Stomach smooth muscle (tissue), 2 donors: ENCODE data around the gene CCNB1IP1.
"Not testable (repeated sequence)": the region's sequence is repeated elsewhere in the genome, so short reads cannot be mapped to it uniquely, and the experiment has no call there.

Source experiments
- H3K27ac ChIP-seq: one replicate; pipeline ENCODE4 v1.7.0; 2013; ENCODE audit warnings: mild to moderate bottlenecking, low read length, inconsistent platforms
- H3K27me3 ChIP-seq, 2 donors: one replicate each; pipeline ENCODE4 v1.7.0; 2013; ENCODE audit warnings: low read length in 2 of 2; ENCODE audit not compliant: insufficient read depth in 2 of 2, control insufficient read depth in 1 of 2
- H3K36me3 ChIP-seq, 2 donors: one replicate each; pipeline ENCODE4 v1.7.0; 2013; ENCODE audit warnings: low read length in 2 of 2; ENCODE audit not compliant: control insufficient read depth in 2 of 2, insufficient read depth in 2 of 2
- H3K4me1 ChIP-seq: one replicate; pipeline ENCODE4 v1.7.0; 2013; ENCODE audit warnings: low read length; ENCODE audit not compliant: control insufficient read depth, insufficient read depth
- H3K4me3 ChIP-seq, 2 donors: one replicate each; pipeline ENCODE4 v1.7.0; 2013; ENCODE audit warnings: low read length in 2 of 2
- H3K9ac ChIP-seq, 2 donors: one replicate each; pipeline ENCODE4 v1.7.0; 2013; ENCODE audit warnings: low read length in 2 of 2, mild to moderate bottlenecking in 1 of 2
- H3K9me3 ChIP-seq, 2 donors: one replicate each; pipeline ENCODE4 v1.7.0; 2013; ENCODE audit warnings: low read length in 2 of 2; ENCODE audit not compliant: control insufficient read depth in 2 of 2
- donor health status: healthy.
- donor health status: Pancreatic carcinoma.

The CCNB1IP1 gene, protein sequence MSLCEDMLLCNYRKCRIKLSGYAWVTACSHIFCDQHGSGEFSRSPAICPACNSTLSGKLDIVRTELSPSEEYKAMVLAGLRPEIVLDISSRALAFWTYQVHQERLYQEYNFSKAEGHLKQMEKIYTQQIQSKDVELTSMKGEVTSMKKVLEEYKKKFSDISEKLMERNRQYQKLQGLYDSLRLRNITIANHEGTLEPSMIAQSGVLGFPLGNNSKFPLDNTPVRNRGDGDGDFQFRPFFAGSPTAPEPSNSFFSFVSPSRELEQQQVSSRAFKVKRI

DNA sequence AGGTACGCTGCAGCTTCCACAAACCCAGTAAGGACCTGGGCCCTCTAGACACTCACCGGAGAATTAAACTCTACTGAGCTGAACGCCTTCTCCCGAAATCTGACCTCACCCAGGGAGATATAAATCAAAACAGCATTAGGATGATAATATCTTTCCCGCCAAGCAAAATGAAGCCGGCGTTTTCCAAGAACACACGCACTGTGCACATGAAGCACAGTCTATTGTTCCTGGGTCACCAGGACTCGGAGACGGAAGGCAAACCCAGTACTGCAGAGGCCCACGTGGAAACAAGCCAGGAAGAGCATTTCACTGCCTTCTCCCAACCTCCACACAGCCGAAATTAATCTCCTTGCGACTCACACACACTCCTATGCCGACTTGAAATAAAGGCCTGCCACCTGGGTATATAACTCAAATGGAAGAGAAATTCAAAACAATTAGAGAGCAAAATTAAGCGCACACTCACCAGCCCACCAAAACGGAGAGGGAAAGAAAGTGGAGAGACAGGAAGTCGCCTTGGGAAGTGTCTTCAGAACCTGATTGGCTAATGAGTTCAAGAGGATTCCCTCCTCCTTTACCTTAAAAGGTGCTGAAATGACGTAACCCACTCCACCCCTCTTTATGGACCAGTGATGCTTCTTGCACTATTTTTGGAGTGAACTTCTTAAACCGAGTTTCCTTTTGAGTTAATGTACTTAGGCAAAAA, at the start of gene CCNB1IP1:
Gene CCNB1IP1, minus strand, starts transcription at position 492 of the 706 bp plus-strand sequence. CDS start 16,756 bp downstream, outside the sequence.
- peaks cover 2 to 4% of the 10 kb centered on the region in 2 donors for H3K36me3 ChIP-seq
- peak within 1 kb of the TSS; percentile 90 for H3K27ac ChIP-seq
- no peaks in the 10 kb centered on the region for H3K27me3 ChIP-seq
- no peaks in the 10 kb centered on the region for H3K9me3 ChIP-seq
- H3K4me1 ChIP-seq = no peaks in the 10 kb centered on the region
- H3K9ac ChIP-seq = peak within 1 kb of the TSS; percentile 82 to 93
- peak within 1 kb of the TSS; percentile 87 to 93 for H3K4me3 ChIP-seq

GRCh38 chr14:20382526-20382925, 49.4 kb upstream of the CCNB1IP1 start:
- Histone ChIP-seq H3K4me1 (no peaks in the 10 kb centered on the region), H3K36me3 (peaks cover 76 to 86% of the 10 kb centered on the region in 2 donors), H3K9me3 (no peaks in the 10 kb centered on the region), H3K4me3 (no peak overlapping the region), H3K9ac (no peak overlapping the region), H3K27ac (no peak overlapping the region), H3K27me3 (no peaks in the 10 kb centered on the region)

DNA sequence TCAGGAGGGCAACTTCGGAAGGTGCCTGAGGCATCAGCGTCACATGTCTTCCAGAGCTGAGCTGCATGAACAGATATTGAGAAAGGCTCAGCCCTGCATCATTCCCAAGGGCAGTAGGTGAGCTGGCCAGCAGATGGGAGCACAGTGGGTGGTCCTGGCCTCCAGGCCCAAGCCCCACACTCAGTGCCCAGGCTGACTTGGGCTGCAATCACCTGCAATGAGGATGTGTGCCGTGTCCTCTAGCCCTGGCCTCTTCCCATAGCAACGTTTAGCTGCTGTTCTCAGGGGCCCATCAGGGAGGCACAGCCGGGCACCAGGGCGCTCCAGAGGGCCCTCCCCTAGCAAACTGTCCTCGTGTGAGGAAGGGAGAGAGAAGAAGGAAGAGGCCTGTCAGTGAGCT, 48.3 kb upstream of the CCNB1IP1 start:
- Histone ChIP-seq H3K27me3 (no peaks in the 10 kb centered on the region), H3K4me1 (no peaks in the 10 kb centered on the region), H3K36me3 (peaks cover 74 to 89% of the 10 kb centered on the region in 2 donors), H3K9ac (no peak overlapping the region), H3K9me3 (no peaks in the 10 kb centered on the region), H3K27ac (no peak overlapping the region), H3K4me3 (no peak overlapping the region)

DNA sequence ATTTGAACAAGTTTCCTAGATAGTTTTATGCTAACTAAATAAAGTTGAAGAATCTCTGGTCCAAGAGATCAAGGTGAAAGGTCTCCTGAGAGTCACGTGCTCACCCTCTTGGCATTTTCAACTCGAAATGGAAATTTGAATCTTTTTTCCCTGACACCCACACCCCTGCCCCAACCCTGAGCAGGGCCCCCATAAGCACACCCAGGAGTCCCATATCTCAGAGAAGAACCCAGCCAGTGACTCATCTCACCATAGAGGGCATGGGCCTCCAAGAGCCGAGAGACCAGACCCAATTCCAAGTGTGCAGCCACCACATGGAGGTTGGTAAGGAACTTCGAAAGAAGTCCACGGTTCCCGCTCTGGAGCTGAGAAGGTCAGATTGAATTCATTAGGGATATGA, 47.6 kb upstream of the CCNB1IP1 start:
- H3K4me3 ChIP-seq = no peak overlapping the region
- no peaks in the 10 kb centered on the region for H3K9me3 ChIP-seq
- H3K27ac ChIP-seq = no peak overlapping the region
- peaks cover 73 to 89% of the 10 kb centered on the region in 2 donors for H3K36me3 ChIP-seq
- no peaks in the 10 kb centered on the region for H3K27me3 ChIP-seq
- no peaks in the 10 kb centered on the region for H3K4me1 ChIP-seq
- H3K9ac ChIP-seq = no peak overlapping the region

- H3K4me3 ChIP-seq = no peak overlapping the region
- H3K4me1 ChIP-seq = no peaks in the 10 kb centered on the region
- H3K27ac ChIP-seq = no peak overlapping the region
- H3K27me3 ChIP-seq = no peaks in the 10 kb centered on the region
- H3K36me3 ChIP-seq = peaks cover 71 to 87% of the 10 kb centered on the region in 2 donors
- H3K9me3 ChIP-seq = no peaks in the 10 kb centered on the region
- H3K9ac ChIP-seq = no peak overlapping the region
Observed at GRCh38 chr14:20379743-20380142, 46.7 kb upstream of the CCNB1IP1 start.

DNA sequence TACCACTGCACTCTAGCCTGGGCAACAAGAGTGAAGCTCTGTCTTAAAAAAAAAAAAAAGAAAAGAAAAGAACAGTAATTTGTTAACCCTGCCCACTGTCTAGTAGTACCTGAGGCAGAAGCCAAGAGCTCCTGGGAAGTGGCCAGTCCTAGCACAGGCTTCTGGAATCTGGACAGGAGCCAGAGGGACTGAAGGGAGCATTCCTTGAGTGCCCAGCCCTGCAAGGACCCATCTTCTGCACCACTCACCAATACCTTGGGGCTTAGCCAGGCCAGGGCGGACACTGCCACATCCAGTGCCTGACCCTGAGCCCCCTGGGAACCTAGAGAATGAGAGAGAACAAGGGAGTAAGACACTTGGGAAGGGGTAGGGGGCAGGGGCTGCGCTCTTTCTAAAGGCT, 44.1 kb upstream of the CCNB1IP1 start:
- H3K9ac ChIP-seq = no peak overlapping the region

GRCh38 chr14:20376071-20376588, 43.1 kb upstream of the CCNB1IP1 start:
- Histone ChIP-seq H3K4me1 (no peaks in the 10 kb centered on the region), H3K9ac (no peak overlapping the region), H3K27ac (no peak overlapping the region), H3K4me3 (no peak overlapping the region), H3K9me3 (no peaks in the 10 kb centered on the region), H3K27me3 (no peaks in the 10 kb centered on the region), H3K36me3 (peaks cover 71 to 83% of the 10 kb centered on the region in 2 donors)

More for the DNA sequence above, 44.1 kb upstream of the CCNB1IP1 start:
- no peaks in the 10 kb centered on the region for H3K27me3 ChIP-seq
- no peak overlapping the region for H3K4me3 ChIP-seq
- H3K9me3 ChIP-seq = no peaks in the 10 kb centered on the region
- peaks cover 71 to 84% of the 10 kb centered on the region in 2 donors for H3K36me3 ChIP-seq
- no peaks in the 10 kb centered on the region for H3K4me1 ChIP-seq
- H3K27ac ChIP-seq = no peak overlapping the region

DNA sequence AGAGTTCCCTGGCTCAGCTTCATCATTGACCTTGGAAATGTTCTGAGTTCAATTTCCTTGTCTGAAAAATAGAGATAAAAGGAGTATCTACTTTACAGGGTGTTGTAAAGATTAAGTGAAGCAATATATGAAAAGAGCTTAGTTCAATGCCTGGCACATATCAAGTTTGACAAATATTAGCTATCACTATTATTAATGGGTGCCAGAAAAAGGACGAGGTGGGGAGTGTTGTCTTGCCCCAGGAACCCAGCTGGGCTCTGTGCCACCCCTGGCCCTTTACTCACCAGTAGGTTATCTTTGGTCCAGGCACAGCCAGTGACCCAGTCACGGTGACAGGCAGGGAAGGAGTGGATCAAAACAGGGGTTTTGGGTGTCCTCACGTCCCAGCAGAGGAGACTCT, 42.4 kb upstream of the CCNB1IP1 start:
- Histone ChIP-seq H3K4me3 (no peak overlapping the region), H3K9ac (no peak overlapping the region), H3K36me3 (peaks cover 71 to 83% of the 10 kb centered on the region in 2 donors), H3K4me1 (no peaks in the 10 kb centered on the region), H3K27me3 (no peaks in the 10 kb centered on the region), H3K9me3 (no peaks in the 10 kb centered on the region), H3K27ac (no peak overlapping the region)

DNA sequence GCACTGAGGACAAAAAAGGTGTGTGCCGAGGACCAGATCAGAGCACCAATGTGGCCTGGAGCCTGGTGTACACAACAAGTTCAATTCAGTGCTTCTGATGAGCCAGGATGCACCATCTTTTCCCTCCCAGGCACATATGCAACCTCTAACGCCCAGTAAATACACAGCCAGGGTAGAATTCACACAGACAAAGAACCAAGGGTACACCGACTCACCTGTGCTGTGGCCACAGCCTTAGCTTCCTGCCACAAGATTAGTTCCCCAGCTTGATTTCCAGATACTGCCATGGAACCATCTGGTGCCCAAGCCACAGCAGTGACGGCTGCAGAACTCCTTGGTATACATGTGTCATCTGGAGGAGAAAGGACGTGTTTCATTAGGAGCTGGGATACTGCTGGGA, 39.7 kb upstream of the CCNB1IP1 start:
- peaks cover 68 to 75% of the 10 kb centered on the region in 2 donors for H3K36me3 ChIP-seq
- no peak overlapping the region for H3K27ac ChIP-seq
- no peaks in the 10 kb centered on the region for H3K4me1 ChIP-seq
- H3K4me3 ChIP-seq = no peak overlapping the region
- no peaks in the 10 kb centered on the region for H3K27me3 ChIP-seq
- H3K9me3 ChIP-seq = no peaks in the 10 kb centered on the region
- no peak overlapping the region for H3K9ac ChIP-seq

DNA sequence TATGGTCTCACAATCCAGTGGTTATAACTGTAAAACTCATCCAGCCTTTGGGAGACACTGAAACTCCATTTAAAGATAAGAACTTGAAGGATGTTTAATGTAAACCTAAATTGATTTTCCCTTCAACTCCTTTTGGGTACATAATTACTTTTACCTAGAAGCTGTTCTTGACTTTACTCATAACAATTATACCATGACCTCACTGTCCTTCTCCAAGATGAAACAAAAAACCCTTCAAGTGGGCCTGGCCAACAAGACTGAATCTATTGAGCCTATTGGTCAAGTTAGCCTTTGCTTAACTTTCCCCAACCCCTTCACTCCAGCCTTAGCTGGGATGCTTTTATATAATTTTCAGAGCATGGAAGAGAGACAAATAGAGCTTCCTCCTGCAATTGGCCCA, 32.8 kb upstream of the CCNB1IP1 start:
- Histone ChIP-seq H3K9ac (no peak overlapping the region), H3K27ac (no peak overlapping the region), H3K9me3 (no peaks in the 10 kb centered on the region), H3K4me3 (no peak overlapping the region), H3K27me3 (no peaks in the 10 kb centered on the region), H3K36me3 (peaks cover 32% of the 10 kb centered on the region in 2 donors), H3K4me1 (no peaks in the 10 kb centered on the region)

DNA sequence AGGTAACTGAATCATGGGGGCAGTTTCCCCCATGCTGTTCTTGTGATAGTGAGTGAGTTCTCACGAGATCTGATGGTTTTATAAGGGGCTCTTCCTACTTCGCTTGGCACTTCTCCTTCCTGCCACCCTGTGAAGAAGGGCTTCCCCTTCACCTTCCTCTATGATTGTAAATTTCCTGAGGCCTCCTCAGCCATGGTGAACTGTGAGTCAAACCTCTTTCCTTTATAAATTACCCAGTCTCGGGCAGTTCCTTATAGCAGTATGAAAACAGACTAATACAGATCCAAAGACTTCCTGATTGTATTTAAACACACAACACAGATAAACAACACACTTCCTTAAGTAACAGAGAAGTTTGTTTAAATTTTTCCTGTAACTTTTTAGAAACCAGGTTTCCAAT, 25.4 kb upstream of the CCNB1IP1 start:
- H3K36me3 ChIP-seq = peaks cover 38 to 49% of the 10 kb centered on the region in 2 donors
- not testable (repeated sequence) for H3K4me3 ChIP-seq, H3K27ac ChIP-seq, H3K9ac ChIP-seq, H3K27me3 ChIP-seq, H3K4me1 ChIP-seq, H3K9me3 ChIP-seq
